Measurements from ENCODE around the gene ZBP1. TPM values are rescaled to one million over a fixed set of nuclear protein-coding genes. Genes with fewer than 3 reads are reported as not detected.

ZBP1 gene
- total RNA-seq, 1 donor from 2014 or later, result not detected

GRCh38 chr20:57651881-57652605, 31.8 kb upstream of the ZBP1 start:
- TF ChIP-seq CTCF (IDR thresholded peaks at IDR 0.05; ENCODE audit: unreplicated experiment), result no peak
- H3K4me1 Mint-ChIP-seq (ENCODE audit: low read depth), result peaks cover 11% of the 10 kb centered on the region
- H3K36me3 Mint-ChIP-seq (ENCODE audit: insufficient read depth), result peaks cover 6% of the 10 kb centered on the region
- H3K27ac Mint-ChIP-seq, result no peak overlapping the region
- peaks cover 6% of the 10 kb centered on the region for H3K27me3 Mint-ChIP-seq
- no peak for DNase-seq (ENCODE audit: low spot score, unreplicated experiment)
- H3K9me3 Mint-ChIP-seq (ENCODE audit: low read depth), result no peaks in the 10 kb centered on the region
- H3K4me3 Mint-ChIP-seq (ENCODE audit: low read depth), result no peak overlapping the region

- Mint-ChIP-seq H3K4me3 (ENCODE audit: low read depth) (no peak overlapping the region), H3K9me3 (ENCODE audit: low read depth) (peaks cover 4% of the 10 kb centered on the region), H3K4me1 (ENCODE audit: low read depth) (peaks cover 13% of the 10 kb centered on the region), H3K27ac (no peak overlapping the region), H3K27me3 (peaks cover 8% of the 10 kb centered on the region), H3K36me3 (ENCODE audit: insufficient read depth) (peaks cover 8% of the 10 kb centered on the region)
- no peak for DNase-seq (ENCODE audit: low spot score, unreplicated experiment)
- TF ChIP-seq CTCF (IDR thresholded peaks at IDR 0.05; ENCODE audit: unreplicated experiment), result no peak
These were observed 30.7 kb upstream of the ZBP1 start for GRCh38 chr20:57650756-57651483.

GRCh38 chr20:57650266-57650665, 30.0 kb upstream of the ZBP1 start:
- Mint-ChIP-seq H3K4me1 (ENCODE audit: low read depth) (peaks cover 13% of the 10 kb centered on the region), H3K4me3 (ENCODE audit: low read depth) (no peak overlapping the region), H3K27ac (no peak overlapping the region), H3K27me3 (peaks cover 8% of the 10 kb centered on the region), H3K9me3 (ENCODE audit: low read depth) (peaks cover 8% of the 10 kb centered on the region), H3K36me3 (ENCODE audit: insufficient read depth) (peaks cover 9% of the 10 kb centered on the region)
- TF ChIP-seq CTCF (IDR thresholded peaks at IDR 0.05; ENCODE audit: unreplicated experiment), result no peak
- no peak for DNase-seq (ENCODE audit: low spot score, unreplicated experiment)

- no peak overlapping the region for H3K27ac Mint-ChIP-seq
- DNase-seq (ENCODE audit: low spot score, unreplicated experiment), result no peak
- peaks cover 8% of the 10 kb centered on the region for H3K27me3 Mint-ChIP-seq
- no peak overlapping the region for H3K4me3 Mint-ChIP-seq (ENCODE audit: low read depth)
- peaks cover 10% of the 10 kb centered on the region for H3K9me3 Mint-ChIP-seq (ENCODE audit: low read depth)
- no peak for TF ChIP-seq CTCF (IDR thresholded peaks at IDR 0.05; ENCODE audit: unreplicated experiment)
- H3K36me3 Mint-ChIP-seq (ENCODE audit: insufficient read depth), result peaks cover 11% of the 10 kb centered on the region
- H3K4me1 Mint-ChIP-seq (ENCODE audit: low read depth), result peaks cover 13% of the 10 kb centered on the region
These were observed 29.4 kb upstream of the ZBP1 start for GRCh38 chr20:57649617-57650015.

- TF ChIP-seq CTCF (IDR thresholded peaks at IDR 0.05; ENCODE audit: unreplicated experiment), result no peak
- DNase-seq (ENCODE audit: low spot score, unreplicated experiment), result no peak
- Mint-ChIP-seq H3K27ac (no peak overlapping the region), H3K9me3 (ENCODE audit: low read depth) (peaks cover 15% of the 10 kb centered on the region), H3K27me3 (peaks cover 8% of the 10 kb centered on the region), H3K36me3 (ENCODE audit: insufficient read depth) (peaks cover 13% of the 10 kb centered on the region), H3K4me3 (ENCODE audit: low read depth) (no peak overlapping the region), H3K4me1 (ENCODE audit: low read depth) (peaks cover 10% of the 10 kb centered on the region)
These were observed 28.8 kb upstream of the ZBP1 start for GRCh38 chr20:57648878-57649616.

Measured in progenitor cell of endocrine pancreas (in vitro differentiated cells).